OCI-LY3 (cell line): ENCODE data around the gene SLC25A44.
A peak's percentile ranks its signal among the peaks of the same experiment; 100 is the strongest.
"Not testable (repeated sequence)": the region's sequence is repeated elsewhere in the genome, so short reads cannot be mapped to it uniquely, and the experiment has no call there.

Experiments
- H2AFZ ChIP-seq: fragments of 200-600, 300-600 bp; shearing (Covaris generic); 2 replicates; pipeline ENCODE4 v1.6.0; 2014; ENCODE audit warnings: antibody characterized with exemption, low read depth, low read length
- H3K27ac ChIP-seq: fragments of 200-600, 300-600 bp; sonication (generic); 2 replicates; pipeline ENCODE4 v1.5.1; 2014; ENCODE audit warnings: mild to moderate bottlenecking, low read length, moderate library complexity, mixed read lengths
- H3K27me3 ChIP-seq: fragments of 200-600, 300-600 bp; sonication (generic); 2 replicates; pipeline ENCODE4 v1.6.1; 2014; ENCODE audit warnings: low read depth, low read length, mixed read lengths
- H3K36me3 ChIP-seq: fragments of 200-600, 300-600 bp; sonication (generic); replicated peaks from 2 replicates; pipeline ENCODE3; 2014; ENCODE audit warnings: low read depth, low read length, mixed read lengths
- H3K4me1 ChIP-seq: fragments of 300-600, 200-600 bp; sonication (generic); 2 replicates; pipeline ENCODE4 v1.6.1; 2014; ENCODE audit warnings: low read length, mixed read lengths
- H3K4me2 ChIP-seq: fragments of 200-600, 300-600 bp; sonication (generic); 2 replicates; pipeline ENCODE4 v1.6.1; 2014; ENCODE audit warnings: low read length, mixed read lengths
- H3K4me3 ChIP-seq: fragments of 300-600, 200-600 bp; sonication (generic); 2 replicates; pipeline ENCODE4 v1.5.1; 2014; ENCODE audit warnings: antibody characterized with exemption, mild to moderate bottlenecking, low read length, moderate library complexity
- H3K79me2 ChIP-seq: fragments of 300-600, 200-600 bp; shearing (Covaris generic); 2 replicates; pipeline ENCODE4 v1.6.1; 2014; ENCODE audit warnings: mild to moderate bottlenecking, low read length, mixed read lengths
- H3K9ac ChIP-seq: fragments of 300-600, 200-600 bp; shearing (Covaris generic); 2 replicates; pipeline ENCODE4 v1.6.0; 2014; ENCODE audit warnings: mild to moderate bottlenecking, low read length, moderate library complexity
- H3K9me3 ChIP-seq: fragments of 200-600, 300-600 bp; shearing (Covaris generic); 2 replicates; pipeline ENCODE4 v1.6.1; 2014; ENCODE audit warnings: low read length, mixed read lengths; ENCODE audit not compliant: insufficient read depth
- H4K20me1 ChIP-seq: fragments of 200-600, 300-600 bp; sonication (generic); 2 replicates; pipeline ENCODE4 v1.6.1; 2016; ENCODE audit warnings: low read length, mixed read lengths; ENCODE audit not compliant: insufficient read depth
- CTCF ChIP-seq: fragments of 200-600, 300-600 bp; sonication (generic); IDR thresholded peaks from 2 replicates; pipeline ENCODE4 v1.5.1; 2014; ENCODE audit warnings: antibody characterized with exemption, low read length, low read depth
- EZH2phosphoT487 ChIP-seq: fragments of 200-600 bp; shearing (Covaris generic); IDR thresholded peaks from 2 replicates; pipeline ENCODE4 v1.6.1; 2018; ENCODE audit warnings: antibody characterized with exemption, mixed run types, low read depth

Gene SLC25A44

DNA sequence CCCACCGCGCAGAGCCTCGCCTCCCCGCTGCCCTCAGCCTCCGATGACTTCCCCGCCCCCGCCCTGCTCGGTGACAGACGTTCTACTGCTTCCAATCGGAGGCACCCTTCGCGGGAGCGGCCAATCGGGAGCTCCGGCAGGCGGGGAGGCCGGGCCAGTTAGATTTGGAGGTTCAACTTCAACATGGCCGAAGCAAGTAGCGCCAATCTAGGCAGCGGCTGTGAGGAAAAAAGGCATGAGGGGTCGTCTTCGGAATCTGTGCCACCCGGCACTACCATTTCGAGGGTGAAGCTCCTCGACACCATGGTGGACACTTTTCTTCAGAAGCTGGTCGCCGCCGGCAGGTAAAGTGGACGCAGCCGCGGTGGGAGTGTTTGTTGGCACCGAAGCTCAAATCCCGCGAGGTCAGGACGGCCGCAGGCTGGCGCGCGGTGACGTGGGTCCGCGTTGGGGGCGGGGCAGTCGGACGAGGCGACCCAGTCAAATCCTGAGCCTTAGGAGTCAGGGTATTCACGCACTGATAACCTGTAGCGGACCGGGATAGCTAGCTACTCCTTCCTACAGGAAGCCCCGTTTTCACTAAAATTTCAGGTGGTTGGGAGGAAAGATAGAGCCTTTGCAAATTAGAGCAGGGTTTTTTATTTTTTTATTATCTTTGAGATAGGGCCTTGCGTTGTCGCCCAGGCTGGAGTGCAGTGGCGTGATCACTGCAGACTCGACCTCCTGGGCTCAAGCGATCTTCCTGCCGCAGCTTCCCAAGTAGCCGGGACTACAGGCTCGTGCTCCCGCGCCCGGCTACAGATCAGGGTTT, 19.1 kb downstream of the SLC25A44 start, which contains the start of gene PMF1:
PMF1 (plus strand) TSS at position 175 of the 811 bp plus-strand sequence; CDS start at position 184, 9 bp downstream.
- H3K36me3 ChIP-seq = peaks cover 4% of the 10 kb centered on the region
- no peaks in the 10 kb centered on the region for H3K9me3 ChIP-seq
- peaks cover 20% of the 10 kb centered on the region for H3K4me1 ChIP-seq
- peak within 1 kb of the TSS; percentile 71 for H3K27ac ChIP-seq
- H4K20me1 ChIP-seq = no peaks in the 10 kb centered on the region
- H3K4me3 ChIP-seq = peak within 1 kb of the TSS; percentile 74
- TF ChIP-seq CTCF (no peak), EZH2phosphoT487 (no peak)
- H3K79me2 ChIP-seq = peaks cover 13% of the 10 kb centered on the region
- H3K4me2 ChIP-seq = peak within 1 kb of the TSS; percentile 98
- H2AFZ ChIP-seq = peak within 1 kb of the TSS; percentile 57
- H3K9ac ChIP-seq = peak within 1 kb of the TSS; percentile 66
- no peaks in the 10 kb centered on the region for H3K27me3 ChIP-seq

GRCh38 chr1:156213644-156213966, 19.7 kb downstream of the SLC25A44 start:
- H3K4me2 ChIP-seq = peak overlapping the region; percentile 98
- peaks cover 4% of the 10 kb centered on the region for H3K36me3 ChIP-seq
- H2AFZ ChIP-seq = peak overlapping the region; percentile 37; the same call in 1 of the 2 replicates
- peaks cover 13% of the 10 kb centered on the region for H3K79me2 ChIP-seq
- H3K4me3 ChIP-seq = peak overlapping the region; percentile 74
- H3K27me3 ChIP-seq = no peaks in the 10 kb centered on the region
- peak overlapping the region; percentile 66 for H3K9ac ChIP-seq
- H3K4me1 ChIP-seq = peaks cover 23% of the 10 kb centered on the region
- H4K20me1 ChIP-seq = no peaks in the 10 kb centered on the region
- H3K27ac ChIP-seq = peak overlapping the region; percentile 71
- H3K9me3 ChIP-seq = no peaks in the 10 kb centered on the region
- TF ChIP-seq EZH2phosphoT487 (no peak), CTCF (no peak)

GRCh38 chr1:156214024-156214748, 20.3 kb downstream of the SLC25A44 start:
- Histone ChIP-seq H3K27me3 (no peaks in the 10 kb centered on the region), H4K20me1 (no peaks in the 10 kb centered on the region), H3K9me3 (no peaks in the 10 kb centered on the region), H3K79me2 (peaks cover 13% of the 10 kb centered on the region), H3K36me3 (peaks cover 4% of the 10 kb centered on the region), H3K4me1 (peaks cover 23% of the 10 kb centered on the region), H2AFZ (no peak overlapping the region), H3K4me2 (peak overlapping the region; percentile 98), H3K4me3 (peak overlapping the region; percentile 74), H3K27ac (no peak overlapping the region), H3K9ac (no peak overlapping the region)
- TF ChIP-seq CTCF (no peak), EZH2phosphoT487 (no peak)

DNA sequence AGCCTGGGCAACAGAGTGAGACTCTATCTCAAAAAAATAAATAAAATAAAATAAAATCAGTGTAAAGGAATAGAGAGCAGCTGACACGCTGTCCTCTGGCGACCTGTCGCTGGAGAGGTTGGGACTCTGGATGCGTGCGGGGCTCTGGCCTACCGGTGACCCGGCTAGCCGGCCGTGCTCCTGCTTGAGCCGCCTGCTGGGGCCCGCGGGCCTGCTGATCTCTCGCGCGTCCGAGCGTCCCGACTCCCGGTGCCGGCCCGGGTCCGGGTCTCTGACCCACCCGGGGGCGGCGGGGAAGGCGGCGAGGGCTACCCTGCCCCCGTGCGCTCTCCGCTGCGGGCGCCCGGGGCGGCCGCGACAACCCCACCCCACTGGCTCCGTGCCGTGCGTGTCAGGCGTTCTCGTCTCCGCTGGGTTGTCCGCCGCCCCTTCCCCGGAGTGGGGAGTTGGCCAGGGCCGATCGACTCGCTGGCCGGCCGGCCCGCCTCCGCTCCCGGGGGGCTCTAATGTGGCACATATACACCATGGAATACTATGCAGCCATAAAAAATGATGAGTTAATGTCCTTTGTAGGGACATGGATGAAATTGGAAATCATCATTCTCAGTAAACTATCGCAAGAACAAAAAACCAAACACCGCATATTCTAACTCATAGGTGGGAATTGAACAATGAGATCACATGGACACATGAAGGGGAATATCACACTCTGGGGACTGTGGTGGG, 22.6 kb downstream of the SLC25A44 start:
- H3K4me2 ChIP-seq, H3K27ac ChIP-seq, H3K9ac ChIP-seq, H2AFZ ChIP-seq, H3K4me3 ChIP-seq, H4K20me1 ChIP-seq, H3K27me3 ChIP-seq, H3K36me3 ChIP-seq, H3K9me3 ChIP-seq: not testable (repeated sequence)
- Histone ChIP-seq H3K4me1 (peaks cover 23% of the 10 kb centered on the region), H3K79me2 (peaks cover 13% of the 10 kb centered on the region)
